Posterior cingulate gyrus (tissue), 11 donors: ENCODE data around the gene REPS2.
A peak's percentile ranks its signal among the peaks of the same experiment; 100 is the strongest.

Source experiments
- DNase-seq, 10 donors: peaks; one replicate each; pipeline versions ENCODE4 v3.0.0 to v3.0.0-alpha.2; 2020 to 2021; ENCODE audit warnings: mixed read lengths in 3 of 10
- intact Hi-C: fragments of 100-400 bp; cut with DNase I; formaldehyde crosslinking; loops from one replicate; pipeline ENCODE4 v1.15.1; 2023

The REPS2 gene

GRCh38 chrX:17075004-17075403 is 128.5 kb downstream of the REPS2 start:
- DNase-seq = no peak
- intact Hi-C loops = no loop called here

GRCh38 chrX:17077361-17077760 is 130.9 kb downstream of the REPS2 start:
- DNase-seq = no peak
- intact Hi-C loops = no loop called here

GRCh38 chrX:17078031-17078720 is 131.7 kb downstream of the REPS2 start:
- no peak for DNase-seq

GRCh38 chrX:17081511-17081910 is 135.1 kb downstream of the REPS2 start:
- DNase-seq = no peak
- intact Hi-C loops = no loop called here

More at GRCh38 chrX:17078031-17078720, 131.7 kb downstream of the REPS2 start:
- intact Hi-C loops = no loop called here

- DNase-seq = no peak
- intact Hi-C loops = no loop called here
These were observed 135.5 kb downstream of the REPS2 start for GRCh38 chrX:17081968-17082367.

GRCh38 chrX:17082831-17083230 is 136.4 kb downstream of the REPS2 start:
- DNase-seq = no peak
- intact Hi-C loops = no loop called here

- intact Hi-C loops = no loop called here
- DNase-seq = no peak
These were observed 139.9 kb downstream of the REPS2 start for GRCh38 chrX:17086317-17086716.

- intact Hi-C loops = no loop called here
- DNase-seq = no peak
These were observed 148.7 kb downstream of the REPS2 start for GRCh38 chrX:17095161-17095560.

GRCh38 chrX:17098516-17099247 is 152.2 kb downstream of the REPS2 start:
- DNase-seq = no peak
- intact Hi-C loops = no loop called here

- DNase-seq = no peak
- intact Hi-C loops = no loop called here
These were observed 158.0 kb downstream of the REPS2 start for GRCh38 chrX:17104433-17104832.

- no peak for DNase-seq
- intact Hi-C loops = no loop called here
These were observed 174.4 kb downstream of the REPS2 start for GRCh38 chrX:17120816-17121215.

GRCh38 chrX:17154001-17154400 is 207.5 kb downstream of the REPS2 start:
- intact Hi-C loops = no loop called here
- DNase-seq = no peak

- no peak for DNase-seq
- intact Hi-C loops = no loop called here
These were observed 214.5 kb downstream of the REPS2 start for GRCh38 chrX:17160975-17161374.

- no peak for DNase-seq
- intact Hi-C loops = no loop called here
These were observed 215.5 kb downstream of the REPS2 start for GRCh38 chrX:17161991-17162390.

- intact Hi-C loops = no loop called here
- no peak for DNase-seq
These were observed 217.6 kb downstream of the REPS2 start for GRCh38 chrX:17164079-17164478.

GRCh38 chrX:17164941-17165340 is 218.5 kb downstream of the REPS2 start:
- intact Hi-C loops = no loop called here
- DNase-seq = no peak

GRCh38 chrX:17167915-17168314 is 221.5 kb downstream of the REPS2 start:
- intact Hi-C loops = no loop called here
- DNase-seq = no peak

GRCh38 chrX:17170973-17171372 is 224.5 kb downstream of the REPS2 start:
- peak in 1 of 10 donors; percentile 64 for DNase-seq
- intact Hi-C loops = no loop called here

GRCh38 chrX:17174671-17175070 is 228.2 kb downstream of the REPS2 start:
- intact Hi-C loops = no loop called here
- peak; percentile 41 to 95 (median 68) for DNase-seq

- DNase-seq = no peak
- intact Hi-C loops = no loop called here
These were observed 235.9 kb downstream of the REPS2 start for GRCh38 chrX:17182317-17182716.

- DNase-seq = no peak
- intact Hi-C loops = no loop called here
These were observed 237.1 kb downstream of the REPS2 start for GRCh38 chrX:17183566-17183965.

- intact Hi-C loops = no loop called here
- DNase-seq = no peak
These were observed 239.0 kb downstream of the REPS2 start for GRCh38 chrX:17185431-17185830.
